HAP-1 (cell line): ENCODE data around the gene PAX9.
"Not testable (repeated sequence)": the region's sequence is repeated elsewhere in the genome, so short reads cannot be mapped to it uniquely, and the experiment has no call there.

Source experiments
- DNase-seq, 2 experiments: peaks; one replicate each; pipeline ENCODE4 v3.0.0-alpha.2; 2016 to 2020; ENCODE audit warnings: low spot score in 2 of 2
- H3K27me3 ChIP-seq: fragments of 250-450 bp; sonication (Bioruptor Pico); 2 replicates; pipeline ENCODE4 v1.5.1; 2020; ENCODE audit warnings: low read depth, mild to moderate bottlenecking, moderate library complexity
- H3K36me3 ChIP-seq: fragments of 250-450 bp; sonication (Bioruptor Pico); replicated peaks from 2 replicates; pipeline ENCODE4 v1.5.1; 2020; ENCODE audit warnings: mild to moderate bottlenecking
- H3K4me1 ChIP-seq: fragments of 250-450 bp; sonication (Bioruptor Pico); 2 replicates; pipeline ENCODE4 v1.5.1; 2020; ENCODE audit warnings: mild to moderate bottlenecking
- H3K4me3 ChIP-seq: fragments of 250-450 bp; sonication (Bioruptor Pico); 2 replicates; pipeline ENCODE4 v1.5.1; 2020; ENCODE audit warnings: mild to moderate bottlenecking, moderate library complexity
- H3K9me3 ChIP-seq: fragments of 250-450 bp; sonication (Bioruptor Pico); 2 replicates; pipeline ENCODE4 v1.5.1; 2020; ENCODE audit warnings: mild to moderate bottlenecking, moderate library complexity
- in situ Hi-C: fragments of 300-500 bp; cut with MboI; formaldehyde crosslinking; loops from 3 replicates; pipeline ENCODE4 v1.14.3; 2020; ENCODE audit warnings: low sequenced_read_pairs, inconsistent platforms, mixed read lengths

PAX9 gene

DNA sequence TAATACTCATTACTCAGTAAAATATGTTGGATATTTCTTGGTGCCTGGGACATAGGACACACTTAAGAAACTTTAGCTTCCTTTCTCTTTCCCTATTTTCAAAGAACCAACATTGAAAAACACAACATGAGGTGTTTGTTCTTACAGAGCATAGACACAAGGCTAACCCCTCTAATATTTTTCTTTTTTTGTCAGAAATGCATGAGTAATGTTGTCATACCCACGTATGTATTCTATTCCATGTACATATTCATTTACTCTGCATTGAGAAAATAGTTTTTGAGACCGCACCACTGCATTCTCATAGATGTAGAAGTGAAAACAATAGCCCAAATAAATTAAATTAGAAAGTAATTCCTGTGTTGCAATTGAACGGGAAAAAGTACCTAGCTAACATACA is 13.0 kb downstream of the PAX9 start:
- Histone ChIP-seq H3K4me1 (peaks cover 17% of the 10 kb centered on the region), H3K36me3 (no peaks in the 10 kb centered on the region), H3K9me3 (no peaks in the 10 kb centered on the region), H3K27me3 (no peaks in the 10 kb centered on the region), H3K4me3 (no peak overlapping the region)
- in situ Hi-C loops: no loop called here
- no peak for DNase-seq

GRCh38 chr14:36675581-36675980 is 13.9 kb downstream of the PAX9 start:
- DNase-seq: peak in 1 of 2 experiments; percentile 32
- in situ Hi-C loops: no loop called here
- H3K9me3 ChIP-seq: no peaks in the 10 kb centered on the region

DNA sequence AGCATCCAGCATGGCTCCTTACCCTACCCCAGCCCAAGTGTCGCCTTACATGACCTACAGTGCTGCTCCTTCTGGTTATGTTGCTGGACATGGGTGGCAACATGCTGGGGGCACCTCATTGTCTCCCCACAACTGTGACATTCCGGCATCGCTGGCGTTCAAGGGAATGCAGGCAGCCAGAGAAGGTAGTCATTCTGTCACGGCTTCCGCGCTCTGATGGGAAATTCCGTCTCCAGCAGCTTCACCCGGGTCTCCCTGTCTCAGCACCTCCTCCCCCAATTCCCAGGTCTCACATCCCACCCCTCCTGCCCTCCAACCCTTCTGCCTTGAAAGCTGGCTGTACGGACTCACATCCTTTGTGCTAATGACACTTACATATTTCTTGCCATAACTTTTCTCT is 14.6 kb downstream of the PAX9 start:
- in situ Hi-C loops: no loop called here
- Histone ChIP-seq H3K4me3 (no peak overlapping the region), H3K27me3 (no peaks in the 10 kb centered on the region), H3K36me3 (no peaks in the 10 kb centered on the region), H3K9me3 (no peaks in the 10 kb centered on the region), H3K4me1 (peaks cover 21% of the 10 kb centered on the region)
- peak; percentile 75 to 83 for DNase-seq

More at GRCh38 chr14:36675581-36675980, 13.9 kb downstream of the PAX9 start:
- H3K36me3 ChIP-seq: no peaks in the 10 kb centered on the region
- H3K4me3 ChIP-seq: no peak overlapping the region
- no peaks in the 10 kb centered on the region for H3K27me3 ChIP-seq
- peaks cover 17% of the 10 kb centered on the region for H3K4me1 ChIP-seq

GRCh38 chr14:36682338-36682737 is 20.7 kb downstream of the PAX9 start:
- H3K4me1 ChIP-seq: peaks cover 7% of the 10 kb centered on the region
- no peak for DNase-seq
- no peak overlapping the region for H3K4me3 ChIP-seq
- no peaks in the 10 kb centered on the region for H3K9me3 ChIP-seq
- in situ Hi-C loops: no loop called here
- H3K27me3 ChIP-seq: no peaks in the 10 kb centered on the region
- no peaks in the 10 kb centered on the region for H3K36me3 ChIP-seq

- DNase-seq: no peak
- Histone ChIP-seq H3K4me3 (no peak overlapping the region), H3K27me3 (no peaks in the 10 kb centered on the region), H3K36me3 (no peaks in the 10 kb centered on the region), H3K9me3 (no peaks in the 10 kb centered on the region), H3K4me1 (peaks cover 4% of the 10 kb centered on the region; the same call in 1 of the 2 replicates)
- in situ Hi-C loops: no loop called here
Observed at GRCh38 chr14:36683083-36683724, 21.5 kb downstream of the PAX9 start.

- in situ Hi-C loops: no loop called here
- Histone ChIP-seq H3K4me3 (no peak overlapping the region), H3K36me3 (no peaks in the 10 kb centered on the region), H3K27me3 (no peaks in the 10 kb centered on the region), H3K4me1 (peaks cover 4% of the 10 kb centered on the region; the same call in 1 of the 2 replicates), H3K9me3 (no peaks in the 10 kb centered on the region)
- DNase-seq: no peak
Observed at GRCh38 chr14:36684946-36685345, 23.3 kb downstream of the PAX9 start.

DNA sequence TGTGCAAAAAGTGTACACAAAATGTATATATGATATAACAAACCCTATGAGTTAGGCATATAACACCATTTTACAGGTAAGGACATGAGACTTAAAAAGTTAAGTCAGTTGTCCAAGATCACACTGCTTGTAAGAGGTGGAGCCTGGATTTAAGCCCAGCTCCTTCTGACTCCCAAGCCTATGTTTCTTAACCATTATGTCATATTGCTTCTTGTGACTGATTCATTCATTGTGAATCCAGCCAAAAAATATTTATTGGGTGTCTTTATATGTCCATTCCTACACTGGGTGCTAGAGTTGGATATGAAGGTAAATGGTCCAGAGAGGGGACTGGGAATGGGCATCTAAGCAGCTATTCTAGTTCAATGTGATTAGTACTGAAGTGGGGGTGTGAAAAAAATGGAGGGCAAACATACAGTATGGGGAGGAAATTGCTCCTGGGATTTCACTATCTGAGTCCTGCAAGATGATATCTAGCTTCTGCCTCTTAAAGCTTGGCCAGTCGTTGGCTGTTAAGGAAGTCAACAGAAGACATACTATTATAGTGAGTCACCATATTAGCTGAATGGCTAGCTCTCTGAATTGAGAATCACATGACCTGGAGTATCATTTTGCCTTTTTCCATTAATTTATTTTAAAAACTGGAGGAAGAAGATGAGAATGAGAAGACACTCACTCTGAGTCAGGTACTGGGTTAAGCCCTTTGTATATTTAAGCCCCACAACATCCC is 28.8 kb downstream of the PAX9 start:
- no peaks in the 10 kb centered on the region for H3K36me3 ChIP-seq
- no peaks in the 10 kb centered on the region for H3K9me3 ChIP-seq
- in situ Hi-C loops: no loop called here
- no peak for DNase-seq
- H3K4me1 ChIP-seq: no peaks in the 10 kb centered on the region
- no peaks in the 10 kb centered on the region for H3K27me3 ChIP-seq
- no peak overlapping the region for H3K4me3 ChIP-seq

DNA sequence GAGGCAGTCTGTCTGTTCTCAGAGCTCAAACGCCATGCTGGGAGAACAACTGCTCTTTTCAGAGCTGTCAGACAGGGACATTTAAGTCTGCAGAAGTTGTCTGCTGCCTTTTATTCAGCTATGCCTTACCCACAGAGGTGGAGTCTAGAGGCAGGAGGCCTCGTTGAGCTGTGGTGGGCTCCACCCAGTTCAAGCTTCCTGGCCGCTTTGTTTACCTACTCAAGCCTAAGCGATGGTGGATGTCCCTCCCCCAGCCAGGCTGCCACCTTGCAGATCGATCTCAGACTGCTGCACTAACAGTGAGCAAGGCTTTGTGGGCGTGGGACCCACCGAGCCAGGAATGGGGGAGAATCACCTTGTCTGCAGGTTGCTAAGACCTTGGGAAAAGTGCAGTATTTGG is 37.8 kb downstream of the PAX9 start:
- H3K36me3 ChIP-seq, H3K9me3 ChIP-seq, H3K4me3 ChIP-seq, H3K4me1 ChIP-seq, H3K27me3 ChIP-seq, in situ Hi-C loops, DNase-seq: not testable (repeated sequence)

GRCh38 chr14:36700651-36701050 is 39.0 kb downstream of the PAX9 start:
- Histone ChIP-seq H3K27me3 (peaks cover 12% of the 10 kb centered on the region), H3K4me3 (no peak overlapping the region), H3K9me3 (no peaks in the 10 kb centered on the region), H3K4me1 (no peaks in the 10 kb centered on the region), H3K36me3 (no peaks in the 10 kb centered on the region)
- DNase-seq: no peak
- in situ Hi-C loops: no loop called here

GRCh38 chr14:36701132-36701531 is 39.5 kb downstream of the PAX9 start:
- in situ Hi-C loops: no loop called here
- no peaks in the 10 kb centered on the region for H3K9me3 ChIP-seq

GRCh38 chr14:36702474-36702873 is 40.8 kb downstream of the PAX9 start:
- Histone ChIP-seq H3K4me3 (no peak overlapping the region), H3K27me3 (peaks cover 6% of the 10 kb centered on the region), H3K4me1 (no peaks in the 10 kb centered on the region), H3K36me3 (no peaks in the 10 kb centered on the region), H3K9me3 (no peaks in the 10 kb centered on the region)
- no peak for DNase-seq
- in situ Hi-C loops: no loop called here

More at GRCh38 chr14:36701132-36701531, 39.5 kb downstream of the PAX9 start:
- no peaks in the 10 kb centered on the region for H3K4me1 ChIP-seq
- DNase-seq: no peak
- no peak overlapping the region for H3K4me3 ChIP-seq
- no peaks in the 10 kb centered on the region for H3K36me3 ChIP-seq
- peaks cover 12% of the 10 kb centered on the region for H3K27me3 ChIP-seq

- in situ Hi-C loops: no loop called here
- no peak for DNase-seq
Observed at GRCh38 chr14:36707570-36707969, 45.9 kb downstream of the PAX9 start.

GRCh38 chr14:36713960-36714703 is 52.5 kb downstream of the PAX9 start:
- Histone ChIP-seq H3K27me3 (peaks cover 4% of the 10 kb centered on the region), H3K36me3 (no peaks in the 10 kb centered on the region), H3K9me3 (no peaks in the 10 kb centered on the region), H3K4me1 (no peaks in the 10 kb centered on the region), H3K4me3 (no peak overlapping the region)
- no peak for DNase-seq
- in situ Hi-C loops: no loop called here

More at GRCh38 chr14:36707570-36707969, 45.9 kb downstream of the PAX9 start:
- Histone ChIP-seq H3K4me1 (no peaks in the 10 kb centered on the region), H3K27me3 (peaks cover 3% of the 10 kb centered on the region), H3K9me3 (no peaks in the 10 kb centered on the region), H3K36me3 (no peaks in the 10 kb centered on the region), H3K4me3 (no peak overlapping the region)
